DND-41 (cell line): ENCODE data around the gene C1QTNF6.

ENCODE experiments used
- ATAC-seq: fragments of 200-7000 bp; cut with Tn5 transposase; 3 replicates; pipeline ENCODE4 v1.9.1; 2021; ENCODE audit warnings: low read depth; ENCODE audit not compliant: insufficient read depth
- DNase-seq: peaks from one replicate; pipeline ENCODE4 v3.0.0-alpha.2; 2020
- H2AFZ ChIP-seq: 2 replicates; pipeline ENCODE4 v1.6.0; 2012; ENCODE audit warnings: low read depth, low read length
- H3K27ac ChIP-seq: 2 replicates; pipeline ENCODE4 v1.5.1; 2012; ENCODE audit warnings: low read length, inconsistent platforms
- H3K27me3 ChIP-seq: fragments of 200-600 bp; sonication (generic); 2 replicates; pipeline ENCODE4 v1.6.0; 2012; ENCODE audit warnings: low read length, mild to moderate bottlenecking, inconsistent platforms; ENCODE audit not compliant: insufficient read depth, poor library complexity
- H3K36me3 ChIP-seq: 2 replicates; pipeline ENCODE4 v1.5.1; 2012; ENCODE audit warnings: low read length, inconsistent platforms; ENCODE audit not compliant: insufficient read depth
- H3K4me1 ChIP-seq: 2 replicates; pipeline ENCODE4 v1.5.1; 2012; ENCODE audit warnings: mild to moderate bottlenecking, low read length; ENCODE audit not compliant: insufficient read depth
- H3K4me2 ChIP-seq: 2 replicates; pipeline ENCODE4 v1.6.0; 2012; ENCODE audit warnings: mild to moderate bottlenecking, moderate library complexity, low read length, inconsistent platforms; ENCODE audit not compliant: insufficient read depth
- H3K4me3 ChIP-seq, 2 experiments: fragments of 200-600 bp in 1 of 2; shearing (Covaris generic) in 1 of 2; 2 replicates each; pipeline ENCODE4 v1.5.1; 2012 to 2016; ENCODE audit warnings: inconsistent platforms in 2 of 2, low read length in 2 of 2, mild to moderate bottlenecking in 2 of 2, low read depth in 1 of 2, moderate library complexity in 1 of 2
- H3K79me2 ChIP-seq: 2 replicates; pipeline ENCODE4 v1.6.0; 2012; ENCODE audit warnings: low read length, inconsistent platforms; ENCODE audit not compliant: insufficient read depth
- H3K9ac ChIP-seq: 2 replicates; pipeline ENCODE4 v1.6.0; 2012; ENCODE audit warnings: low read depth, mild to moderate bottlenecking, inconsistent platforms, low read length, moderate library complexity
- H3K9me3 ChIP-seq: 2 replicates; pipeline ENCODE4 v1.5.1; 2012; ENCODE audit warnings: low read length, moderate library complexity, mild to moderate bottlenecking, inconsistent platforms; ENCODE audit not compliant: insufficient read depth, severe bottlenecking
- H4K20me1 ChIP-seq: 2 replicates; pipeline ENCODE4 v1.6.0; 2012; ENCODE audit warnings: low read length; ENCODE audit not compliant: insufficient read depth
- EZH2 ChIP-seq: IDR thresholded peaks from 3 replicates; pipeline ENCODE4 v1.6.1; 2012; ENCODE audit warnings: borderline replicate concordance, low read depth, mild to moderate bottlenecking, moderate library complexity, low read length, inconsistent platforms; ENCODE audit not compliant: severe bottlenecking
- TF ChIP-seq, protein P1 (sequence below): IDR thresholded peaks from 2 replicates; pipeline ENCODE4 v1.5.1; 2012; ENCODE audit warnings: borderline replicate concordance, low read length, moderate library complexity, mild to moderate bottlenecking; ENCODE audit not compliant: poor library complexity, severe bottlenecking; ENCODE audit errors: extremely low read depth

Gene C1QTNF6

GRCh38 chr22:37205046-37205445 lies 17.0 kb upstream of the C1QTNF6 start:
- DNase-seq, result no peak
- Histone ChIP-seq H3K4me1 (0 out of 2 replicates have a peak, but pooled peaks cover under 1% of the 10 kb centered on the region), H3K27ac (no peak overlapping the region), H3K4me3 (no peak overlapping the region), H3K4me2 (no peak overlapping the region), H3K27me3 (no peaks in the 10 kb centered on the region), H4K20me1 (no peaks in the 10 kb centered on the region), H2AFZ (no peak overlapping the region), H3K36me3 (no peaks in the 10 kb centered on the region), H3K9me3 (no peaks in the 10 kb centered on the region), H3K9ac (no peak overlapping the region), H3K79me2 (no peaks in the 10 kb centered on the region)
- ATAC-seq, result no peak
- TF ChIP-seq, protein P1, sequence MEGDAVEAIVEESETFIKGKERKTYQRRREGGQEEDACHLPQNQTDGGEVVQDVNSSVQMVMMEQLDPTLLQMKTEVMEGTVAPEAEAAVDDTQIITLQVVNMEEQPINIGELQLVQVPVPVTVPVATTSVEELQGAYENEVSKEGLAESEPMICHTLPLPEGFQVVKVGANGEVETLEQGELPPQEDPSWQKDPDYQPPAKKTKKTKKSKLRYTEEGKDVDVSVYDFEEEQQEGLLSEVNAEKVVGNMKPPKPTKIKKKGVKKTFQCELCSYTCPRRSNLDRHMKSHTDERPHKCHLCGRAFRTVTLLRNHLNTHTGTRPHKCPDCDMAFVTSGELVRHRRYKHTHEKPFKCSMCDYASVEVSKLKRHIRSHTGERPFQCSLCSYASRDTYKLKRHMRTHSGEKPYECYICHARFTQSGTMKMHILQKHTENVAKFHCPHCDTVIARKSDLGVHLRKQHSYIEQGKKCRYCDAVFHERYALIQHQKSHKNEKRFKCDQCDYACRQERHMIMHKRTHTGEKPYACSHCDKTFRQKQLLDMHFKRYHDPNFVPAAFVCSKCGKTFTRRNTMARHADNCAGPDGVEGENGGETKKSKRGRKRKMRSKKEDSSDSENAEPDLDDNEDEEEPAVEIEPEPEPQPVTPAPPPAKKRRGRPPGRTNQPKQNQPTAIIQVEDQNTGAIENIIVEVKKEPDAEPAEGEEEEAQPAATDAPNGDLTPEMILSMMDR, result no peak
- TF ChIP-seq EZH2, result no peak

DNA sequence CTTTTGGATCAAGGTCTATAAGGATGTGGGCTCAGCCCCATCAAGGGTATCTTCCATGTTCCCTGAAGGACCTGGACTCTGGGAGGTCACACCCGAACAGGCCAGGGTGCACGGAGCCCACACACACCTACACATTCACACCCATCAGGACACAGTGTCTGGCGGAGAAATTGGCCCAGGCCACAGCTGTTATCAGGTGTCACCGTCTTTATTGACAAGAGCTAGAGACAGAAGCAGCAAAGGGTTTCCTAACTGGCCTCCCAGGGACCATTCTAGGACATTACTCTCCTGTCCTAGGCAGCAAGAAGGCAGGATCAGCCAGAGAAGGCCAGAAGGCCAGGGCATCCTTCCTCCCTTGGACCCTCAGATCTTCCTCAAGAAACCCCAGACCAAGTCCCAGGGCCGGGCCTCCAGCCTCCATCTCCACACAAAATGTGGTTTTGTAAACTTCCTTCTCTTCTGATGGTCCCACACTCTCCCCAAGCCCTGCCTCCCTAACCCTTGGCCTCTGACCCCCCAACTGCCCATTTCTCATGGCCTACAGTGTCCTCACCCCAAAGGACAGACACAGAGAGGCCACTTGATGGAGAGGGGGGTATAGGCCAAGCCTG lies 16.1 kb upstream of the C1QTNF6 start:
- H3K4me1 ChIP-seq, result peaks cover 7% of the 10 kb centered on the region
- H2AFZ ChIP-seq, result no peak overlapping the region
- no peak for DNase-seq
- no peak overlapping the region for H3K4me2 ChIP-seq
- no peaks in the 10 kb centered on the region for H3K36me3 ChIP-seq
- H3K4me3 ChIP-seq, result no peak overlapping the region
- H3K9me3 ChIP-seq, result no peaks in the 10 kb centered on the region
- ATAC-seq, result no peak
- H3K27me3 ChIP-seq, result no peaks in the 10 kb centered on the region
- no peaks in the 10 kb centered on the region for H4K20me1 ChIP-seq
- no peaks in the 10 kb centered on the region for H3K79me2 ChIP-seq
- no peak overlapping the region for H3K27ac ChIP-seq
- no peak overlapping the region for H3K9ac ChIP-seq
- no peak for TF ChIP-seq EZH2
- TF ChIP-seq, protein P1, result no peak

- no peak for ATAC-seq
These were observed 15.5 kb upstream of the C1QTNF6 start for GRCh38 chr22:37203354-37204044.

More at GRCh38 chr22:37203354-37204044, 15.5 kb upstream of the C1QTNF6 start:
- no peak for TF ChIP-seq EZH2
- TF ChIP-seq, protein P1, result no peak
- DNase-seq, result no peak
- Histone ChIP-seq H4K20me1 (no peaks in the 10 kb centered on the region), H2AFZ (no peak overlapping the region), H3K4me3 (no peak overlapping the region), H3K27me3 (no peaks in the 10 kb centered on the region), H3K4me1 (peaks cover 7% of the 10 kb centered on the region), H3K4me2 (no peak overlapping the region), H3K9me3 (no peaks in the 10 kb centered on the region), H3K79me2 (no peaks in the 10 kb centered on the region), H3K36me3 (no peaks in the 10 kb centered on the region), H3K27ac (no peak overlapping the region), H3K9ac (no peak overlapping the region)
